Uterus (tissue), 4 donors: Measurements from ENCODE around the gene F2RL2. TPM values are rescaled to one million over a fixed set of nuclear protein-coding genes. Genes with fewer than 3 reads are reported as not detected.

Experiments used
- DNase-seq, 2 donors: peaks; one replicate each; pipeline ENCODE4 v3.0.0-alpha.2; 2019 to 2020
- H3K27ac ChIP-seq, 2 donors: fragments of 200-600 bp; sonication (generic); 1 replicate in 1 of 2; 2 replicates in 1 of 2; pipeline ENCODE4 v1.5.1; 2016 to 2018
- H3K27me3 ChIP-seq, 2 donors: fragments of 200-600 bp; sonication (generic); one replicate each; pipeline ENCODE4 v1.5.1; 2018 to 2019; ENCODE audit warnings: control low read depth in 1 of 2
- H3K36me3 ChIP-seq, 2 donors: fragments of 200-600 bp; sonication (generic); one replicate each; pipeline ENCODE4 v1.5.1; 2019; ENCODE audit warnings: control low read depth in 1 of 2
- H3K4me1 ChIP-seq, 2 donors: fragments of 200-600 bp; sonication (generic); one replicate each; pipeline ENCODE4 v1.5.1; 2018 to 2019; ENCODE audit warnings: control low read depth in 1 of 2
- H3K4me3 ChIP-seq, 2 donors: fragments of 200-600 bp; sonication (generic); 1 replicate in 1 of 2; 2 replicates in 1 of 2; pipeline ENCODE4 v1.5.1; 2018 to 2019; ENCODE audit warnings: mild to moderate bottlenecking in 1 of 2
- H3K9me3 ChIP-seq, 2 donors: fragments of 200-600 bp; sonication (generic); one replicate each; pipeline ENCODE4 v1.5.1; 2019; ENCODE audit warnings: control low read depth in 1 of 2
- CTCF ChIP-seq, 4 experiments: fragments of 200-600 bp in 2 of 4; fragments of 450-650 bp in 2 of 4; sonication (generic) in 2 of 4; IDR thresholded peaks; one replicate each; pipeline ENCODE4 v1.5.1; 2016 to 2019; ENCODE audit warnings: antibody characterized with exemption in 4 of 4, mild to moderate bottlenecking in 2 of 4, moderate library complexity in 1 of 4
- POLR2A ChIP-seq, 2 donors: fragments of 450-650 bp; IDR thresholded peaks; one replicate each; pipeline ENCODE4 v1.6.1; 2016; ENCODE audit warnings: antibody characterized with exemption in 2 of 2, mild to moderate bottlenecking in 1 of 2, moderate library complexity in 1 of 2
- intact Hi-C: fragments of 100-400 bp; cut with DNase I; formaldehyde crosslinking; loops from one replicate; pipeline ENCODE4 v1.15.1; 2023; ENCODE audit warnings: low total_unique reads
- total RNA-seq, 4 donors: library from RNA; depleted of rRNA in 3 of 4; stranded (reverse); fragments of >200 nt in 3 of 4; gene quantifications; one replicate each; pipeline versions ENCODE4 v1.1.0 to v1.2.4, GENCODE V29; 2014 to 2023
- donor health status: DM: yes; HTN: yes; CAD: no.

F2RL2 gene
- total RNA-seq, 4 donors from 2014 or later, result 0.26 to 1.5 (median 1.2) TPM

- Histone ChIP-seq H3K36me3 (no peaks in the 10 kb centered on the region), H3K4me3 (no peak overlapping the region), H3K4me1 (no peaks in the 10 kb centered on the region), H3K9me3 (no peaks in the 10 kb centered on the region), H3K27ac (no peak overlapping the region), H3K27me3 (no peaks in the 10 kb centered on the region)
- peak; percentile 22 to 42 for DNase-seq
- intact Hi-C loops, result no loop called here
- TF ChIP-seq CTCF (IDR thresholded peaks at IDR 0.05) (peak; percentile 9 to 59 (median 34)), POLR2A (IDR thresholded peaks at IDR 0.05) (no peak)
These were observed 18.4 kb upstream of the F2RL2 start for GRCh38 chr5:76641514-76642120.

- no peak overlapping the region for H3K27ac ChIP-seq
- no peak overlapping the region for H3K4me3 ChIP-seq
- H3K27me3 ChIP-seq, result no peaks in the 10 kb centered on the region
These were observed 15.3 kb upstream of the F2RL2 start for GRCh38 chr5:76638479-76638878.

GRCh38 chr5:76637490-76637889 lies 14.3 kb upstream of the F2RL2 start:
- no peak overlapping the region for H3K4me3 ChIP-seq
- intact Hi-C loops, result no loop called here
- H3K9me3 ChIP-seq, result no peaks in the 10 kb centered on the region
- H3K27ac ChIP-seq, result no peak overlapping the region
- no peaks in the 10 kb centered on the region for H3K36me3 ChIP-seq
- no peak for DNase-seq
- H3K27me3 ChIP-seq, result no peaks in the 10 kb centered on the region
- no peaks in the 10 kb centered on the region for H3K4me1 ChIP-seq
- TF ChIP-seq POLR2A (IDR thresholded peaks at IDR 0.05), result no peak

More at GRCh38 chr5:76638479-76638878, 15.3 kb upstream of the F2RL2 start:
- TF ChIP-seq POLR2A (IDR thresholded peaks at IDR 0.05) (no peak), CTCF (IDR thresholded peaks at IDR 0.05) (no peak)
- intact Hi-C loops, result no loop called here
- no peaks in the 10 kb centered on the region for H3K4me1 ChIP-seq
- no peaks in the 10 kb centered on the region for H3K36me3 ChIP-seq
- DNase-seq, result no peak
- no peaks in the 10 kb centered on the region for H3K9me3 ChIP-seq

GRCh38 chr5:76634661-76635060 lies 11.5 kb upstream of the F2RL2 start:
- TF ChIP-seq CTCF (IDR thresholded peaks at IDR 0.05), result no peak
- no peak for TF ChIP-seq POLR2A (IDR thresholded peaks at IDR 0.05)
- Histone ChIP-seq H3K4me3 (no peak overlapping the region), H3K27ac (no peak overlapping the region), H3K4me1 (no peaks in the 10 kb centered on the region), H3K27me3 (no peaks in the 10 kb centered on the region), H3K9me3 (no peaks in the 10 kb centered on the region), H3K36me3 (no peaks in the 10 kb centered on the region)
- no peak for DNase-seq
- intact Hi-C loops, result no loop called here

- TF ChIP-seq POLR2A (IDR thresholded peaks at IDR 0.05) (no peak), CTCF (IDR thresholded peaks at IDR 0.05) (no peak)
- H3K27ac ChIP-seq, result no peak overlapping the region
- no peak for DNase-seq
- no peak overlapping the region for H3K4me3 ChIP-seq
- no peaks in the 10 kb centered on the region for H3K9me3 ChIP-seq
- H3K27me3 ChIP-seq, result no peaks in the 10 kb centered on the region
- no peaks in the 10 kb centered on the region for H3K36me3 ChIP-seq
- intact Hi-C loops, result no loop called here
- no peaks in the 10 kb centered on the region for H3K4me1 ChIP-seq
These were observed 3.5 kb upstream of the F2RL2 start for GRCh38 chr5:76626738-76627137.
